Measurements from ENCODE around the gene CDADC1.

Gene CDADC1

DNA sequence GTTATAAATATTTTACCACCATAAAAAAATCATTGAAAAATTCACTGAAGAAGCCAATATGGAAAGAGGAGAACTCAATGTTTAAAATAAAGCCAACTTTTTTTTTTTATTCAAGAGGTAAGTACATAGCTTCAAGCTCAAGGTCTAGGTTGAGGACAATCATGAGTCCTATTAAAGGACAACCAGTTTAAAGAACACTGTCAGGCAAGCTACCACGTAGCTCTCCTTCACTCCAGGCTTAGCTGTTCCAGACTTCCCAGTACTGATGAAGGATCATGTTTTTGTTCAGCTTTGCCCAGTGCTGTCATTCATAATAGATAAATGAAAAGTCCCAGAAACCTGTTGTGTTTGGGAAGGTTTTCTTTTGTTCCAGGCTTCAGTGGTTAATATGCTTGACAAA is 37.6 kb upstream of the CDADC1 start:
- H3K79me2 ChIP-seq (ENCODE audit: insufficient read depth, low read length), result no peaks in the 10 kb centered on the region
- DNase-seq (no peak), ATAC-seq (ENCODE audit: insufficient read depth, low read depth) (no peak)
- H3K9ac ChIP-seq (ENCODE audit: low read depth, low read length), result no peak overlapping the region
- no peaks in the 10 kb centered on the region for H4K20me1 ChIP-seq (ENCODE audit: insufficient read depth, low read length)
- no peak overlapping the region for H3K4me2 ChIP-seq (ENCODE audit: insufficient read depth, low read length)
- no peak overlapping the region for H2AFZ ChIP-seq (ENCODE audit: low read depth, low read length)
- no peaks in the 10 kb centered on the region for H3K27me3 ChIP-seq (ENCODE audit: insufficient read depth, low read length, poor library complexity)
- no peak overlapping the region for H3K4me3 ChIP-seq (ENCODE audit: low read depth in 1 of 2, low read length in 2 of 2)
- H3K4me1 ChIP-seq (ENCODE audit: insufficient read depth, low read length), result peaks cover 20% of the 10 kb centered on the region
- no peak overlapping the region for H3K27ac ChIP-seq (ENCODE audit: low read length)
- H3K9me3 ChIP-seq (ENCODE audit: insufficient read depth, low read length, severe bottlenecking), result no peaks in the 10 kb centered on the region
- TF ChIP-seq, protein P1, sequence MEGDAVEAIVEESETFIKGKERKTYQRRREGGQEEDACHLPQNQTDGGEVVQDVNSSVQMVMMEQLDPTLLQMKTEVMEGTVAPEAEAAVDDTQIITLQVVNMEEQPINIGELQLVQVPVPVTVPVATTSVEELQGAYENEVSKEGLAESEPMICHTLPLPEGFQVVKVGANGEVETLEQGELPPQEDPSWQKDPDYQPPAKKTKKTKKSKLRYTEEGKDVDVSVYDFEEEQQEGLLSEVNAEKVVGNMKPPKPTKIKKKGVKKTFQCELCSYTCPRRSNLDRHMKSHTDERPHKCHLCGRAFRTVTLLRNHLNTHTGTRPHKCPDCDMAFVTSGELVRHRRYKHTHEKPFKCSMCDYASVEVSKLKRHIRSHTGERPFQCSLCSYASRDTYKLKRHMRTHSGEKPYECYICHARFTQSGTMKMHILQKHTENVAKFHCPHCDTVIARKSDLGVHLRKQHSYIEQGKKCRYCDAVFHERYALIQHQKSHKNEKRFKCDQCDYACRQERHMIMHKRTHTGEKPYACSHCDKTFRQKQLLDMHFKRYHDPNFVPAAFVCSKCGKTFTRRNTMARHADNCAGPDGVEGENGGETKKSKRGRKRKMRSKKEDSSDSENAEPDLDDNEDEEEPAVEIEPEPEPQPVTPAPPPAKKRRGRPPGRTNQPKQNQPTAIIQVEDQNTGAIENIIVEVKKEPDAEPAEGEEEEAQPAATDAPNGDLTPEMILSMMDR (IDR thresholded peaks at IDR 0.05; ENCODE audit: borderline replicate concordance, extremely low read depth, low read length, poor library complexity, severe bottlenecking), result no peak
- TF ChIP-seq EZH2 (IDR thresholded peaks at IDR 0.05; ENCODE audit: borderline replicate concordance, low read depth, low read length, severe bottlenecking), result no peak
- peaks cover 37% of the 10 kb centered on the region for H3K36me3 ChIP-seq (ENCODE audit: insufficient read depth, low read length)

- no peak for TF ChIP-seq EZH2 (IDR thresholded peaks at IDR 0.05; ENCODE audit: borderline replicate concordance, low read depth, low read length, severe bottlenecking)
- TF ChIP-seq, protein P1 (IDR thresholded peaks at IDR 0.05; ENCODE audit: borderline replicate concordance, extremely low read depth, low read length, poor library complexity, severe bottlenecking), result no peak
- DNase-seq, result no peak
- Histone ChIP-seq H3K36me3 (ENCODE audit: insufficient read depth, low read length) (peaks cover 32% of the 10 kb centered on the region), H3K9ac (ENCODE audit: low read depth, low read length) (no peak overlapping the region), H4K20me1 (ENCODE audit: insufficient read depth, low read length) (no peaks in the 10 kb centered on the region), H3K79me2 (ENCODE audit: insufficient read depth, low read length) (no peaks in the 10 kb centered on the region), H3K27ac (ENCODE audit: low read length) (no peak overlapping the region), H3K9me3 (ENCODE audit: insufficient read depth, low read length, severe bottlenecking) (no peaks in the 10 kb centered on the region), H3K27me3 (ENCODE audit: insufficient read depth, low read length, poor library complexity) (no peaks in the 10 kb centered on the region), H3K4me1 (ENCODE audit: insufficient read depth, low read length) (peaks cover 25% of the 10 kb centered on the region), H3K4me2 (ENCODE audit: insufficient read depth, low read length) (no peak overlapping the region), H3K4me3 (ENCODE audit: low read depth in 1 of 2, low read length in 2 of 2) (no peak overlapping the region), H2AFZ (ENCODE audit: low read depth, low read length) (no peak overlapping the region)
- no peak for ATAC-seq (ENCODE audit: insufficient read depth, low read depth)
Measured at GRCh38 chr13:49210669-49211068, 37.1 kb upstream of the CDADC1 start.

DNA sequence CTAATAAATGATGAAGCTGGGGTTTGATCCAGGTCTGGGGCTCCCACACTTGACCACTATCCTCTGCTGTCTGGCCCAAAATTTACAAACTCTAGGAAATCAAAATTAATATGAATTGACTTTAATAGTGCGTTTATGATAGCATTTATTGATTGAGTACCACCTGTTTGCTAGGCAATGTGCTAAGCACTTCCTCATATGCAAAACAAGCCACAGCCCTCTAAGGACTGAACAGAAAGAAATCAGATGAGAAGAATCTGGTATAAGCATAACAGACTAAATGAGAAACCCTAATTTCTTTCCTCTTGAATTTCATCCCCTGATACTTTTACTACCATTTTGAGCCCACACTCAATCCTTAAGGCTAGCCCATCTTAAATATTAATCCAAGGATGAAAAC is 34.2 kb upstream of the CDADC1 start:
- Histone ChIP-seq H3K79me2 (ENCODE audit: insufficient read depth, low read length) (no peaks in the 10 kb centered on the region), H3K4me3 (ENCODE audit: low read depth in 1 of 2, low read length in 2 of 2) (no peak overlapping the region), H3K36me3 (ENCODE audit: insufficient read depth, low read length) (peaks cover 4% of the 10 kb centered on the region; the same call in 1 of the 2 replicates), H3K9me3 (ENCODE audit: insufficient read depth, low read length, severe bottlenecking) (no peaks in the 10 kb centered on the region), H3K27me3 (ENCODE audit: insufficient read depth, low read length, poor library complexity) (no peaks in the 10 kb centered on the region), H3K4me1 (ENCODE audit: insufficient read depth, low read length) (peaks cover 40% of the 10 kb centered on the region), H3K4me2 (ENCODE audit: insufficient read depth, low read length) (no peak overlapping the region), H4K20me1 (ENCODE audit: insufficient read depth, low read length) (no peaks in the 10 kb centered on the region), H2AFZ (ENCODE audit: low read depth, low read length) (no peak overlapping the region), H3K27ac (ENCODE audit: low read length) (peak overlapping the region; percentile 93), H3K9ac (ENCODE audit: low read depth, low read length) (no peak overlapping the region)
- DNase-seq (no peak), ATAC-seq (ENCODE audit: insufficient read depth, low read depth) (no peak)
- TF ChIP-seq EZH2 (IDR thresholded peaks at IDR 0.05; ENCODE audit: borderline replicate concordance, low read depth, low read length, severe bottlenecking), result no peak
- TF ChIP-seq, protein P1 (IDR thresholded peaks at IDR 0.05; ENCODE audit: borderline replicate concordance, extremely low read depth, low read length, poor library complexity, severe bottlenecking), result no peak

Measured in DND-41 (cell line).